NCI-H1694 (cell line): ENCODE results near the gene NRDE2.
"Not testable (repeated sequence)": the region's sequence is repeated elsewhere in the genome, so short reads cannot be mapped to it uniquely, and the experiment has no call there.

Source experiments
- DNase-seq: peaks from one replicate; lab custom pipeline; 2025; lab: John Stamatoyannopoulos, UW

Gene NRDE2

GRCh38 chr14:90268420-90268819, 63.3 kb downstream of the NRDE2 start:
- DNase-seq: no peak

- no peak for DNase-seq
Measured at GRCh38 chr14:90266441-90267154, 65.1 kb downstream of the NRDE2 start.

- no peak for DNase-seq
Measured at GRCh38 chr14:90263748-90264449, 67.8 kb downstream of the NRDE2 start.

GRCh38 chr14:90256354-90257131, 75.2 kb downstream of the NRDE2 start, which contains the start of gene PSMC1:
Gene PSMC1 (plus strand): TSS chr14:90256553. CDS start chr14:90256598, 45 bp downstream.
- DNase-seq: peak; percentile 95

- DNase-seq: no peak
Measured at GRCh38 chr14:90255871-90256270, 75.9 kb downstream of the NRDE2 start.

GRCh38 chr14:90253826-90254225, 77.9 kb downstream of the NRDE2 start:
- DNase-seq: no peak

GRCh38 chr14:90248594-90248993, 83.1 kb downstream of the NRDE2 start:
- DNase-seq: no peak

GRCh38 chr14:90247441-90247840, 84.3 kb downstream of the NRDE2 start:
- DNase-seq: not testable (repeated sequence)

- DNase-seq: no peak
Measured at GRCh38 chr14:90246936-90247335, 84.8 kb downstream of the NRDE2 start.

GRCh38 chr14:90242444-90242843, 89.3 kb downstream of the NRDE2 start:
- DNase-seq: no peak

GRCh38 chr14:90239139-90239538, 92.6 kb downstream of the NRDE2 start:
- no peak for DNase-seq

GRCh38 chr14:90235179-90235976, 96.4 kb downstream of the NRDE2 start:
- peak; percentile 80 for DNase-seq

GRCh38 chr14:90229942-90230341, 101.8 kb downstream of the NRDE2 start:
- not testable (repeated sequence) for DNase-seq

GRCh38 chr14:90228478-90228877, 103.3 kb downstream of the NRDE2 start:
- DNase-seq: no peak
